ENCODE measurements around the gene ALX3. TPM values are rescaled to one million over a fixed set of nuclear protein-coding genes. Genes with fewer than 3 reads are reported as not detected.

ALX3 gene
- total RNA-seq, 1 donor from 2014 or later: 2.8 TPM

DNA sequence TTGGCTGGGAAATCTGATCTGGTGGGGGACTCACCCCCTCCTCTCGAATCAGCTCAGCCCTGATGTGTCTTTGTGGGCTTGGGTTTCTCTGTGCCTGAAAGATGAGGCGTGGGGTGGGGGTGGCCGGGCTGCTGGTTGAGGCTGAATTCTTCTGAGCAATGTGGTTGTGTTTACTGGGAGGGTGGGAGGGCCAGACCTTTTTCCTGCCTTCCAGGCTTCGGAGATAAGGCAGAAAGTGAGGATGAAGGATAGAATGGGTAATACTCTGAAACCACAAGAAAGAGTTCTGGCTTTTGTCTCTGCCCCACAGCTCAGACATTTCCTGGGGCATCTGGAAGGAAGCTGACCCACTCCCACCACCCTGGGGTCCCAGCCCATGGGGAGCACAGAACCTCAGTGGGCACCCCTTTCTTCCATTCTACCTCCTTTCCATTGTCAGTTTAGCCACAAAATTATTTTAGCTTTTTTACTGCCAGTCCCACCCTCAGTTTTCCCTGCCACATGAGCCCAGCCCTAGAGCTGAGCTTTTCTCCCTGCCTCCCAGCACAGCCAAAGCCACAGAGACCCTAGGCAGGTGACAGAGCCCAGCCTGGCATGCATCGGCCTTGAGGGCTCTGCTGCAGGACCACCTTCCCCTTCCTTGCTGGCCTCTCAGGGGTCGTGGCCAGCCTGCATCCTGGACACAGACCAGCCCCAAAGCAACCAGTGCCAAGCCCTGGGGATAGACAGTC, 11.2 kb downstream of the ALX3 start:
- no peak for DNase-seq (ENCODE audit: low spot score, unreplicated experiment)
- Mint-ChIP-seq H3K27ac (peak overlapping the region; percentile 67), H3K36me3 (ENCODE audit: insufficient read depth) (peaks cover 35% of the 10 kb centered on the region), H3K27me3 (peaks cover 3% of the 10 kb centered on the region), H3K4me3 (ENCODE audit: low read depth) (no peak overlapping the region), H3K4me1 (ENCODE audit: low read depth) (peaks cover 4% of the 10 kb centered on the region), H3K9me3 (ENCODE audit: low read depth) (no peaks in the 10 kb centered on the region)
- TF ChIP-seq, protein P1, sequence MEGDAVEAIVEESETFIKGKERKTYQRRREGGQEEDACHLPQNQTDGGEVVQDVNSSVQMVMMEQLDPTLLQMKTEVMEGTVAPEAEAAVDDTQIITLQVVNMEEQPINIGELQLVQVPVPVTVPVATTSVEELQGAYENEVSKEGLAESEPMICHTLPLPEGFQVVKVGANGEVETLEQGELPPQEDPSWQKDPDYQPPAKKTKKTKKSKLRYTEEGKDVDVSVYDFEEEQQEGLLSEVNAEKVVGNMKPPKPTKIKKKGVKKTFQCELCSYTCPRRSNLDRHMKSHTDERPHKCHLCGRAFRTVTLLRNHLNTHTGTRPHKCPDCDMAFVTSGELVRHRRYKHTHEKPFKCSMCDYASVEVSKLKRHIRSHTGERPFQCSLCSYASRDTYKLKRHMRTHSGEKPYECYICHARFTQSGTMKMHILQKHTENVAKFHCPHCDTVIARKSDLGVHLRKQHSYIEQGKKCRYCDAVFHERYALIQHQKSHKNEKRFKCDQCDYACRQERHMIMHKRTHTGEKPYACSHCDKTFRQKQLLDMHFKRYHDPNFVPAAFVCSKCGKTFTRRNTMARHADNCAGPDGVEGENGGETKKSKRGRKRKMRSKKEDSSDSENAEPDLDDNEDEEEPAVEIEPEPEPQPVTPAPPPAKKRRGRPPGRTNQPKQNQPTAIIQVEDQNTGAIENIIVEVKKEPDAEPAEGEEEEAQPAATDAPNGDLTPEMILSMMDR (IDR thresholded peaks at IDR 0.05; ENCODE audit: unreplicated experiment): no peak

DNA sequence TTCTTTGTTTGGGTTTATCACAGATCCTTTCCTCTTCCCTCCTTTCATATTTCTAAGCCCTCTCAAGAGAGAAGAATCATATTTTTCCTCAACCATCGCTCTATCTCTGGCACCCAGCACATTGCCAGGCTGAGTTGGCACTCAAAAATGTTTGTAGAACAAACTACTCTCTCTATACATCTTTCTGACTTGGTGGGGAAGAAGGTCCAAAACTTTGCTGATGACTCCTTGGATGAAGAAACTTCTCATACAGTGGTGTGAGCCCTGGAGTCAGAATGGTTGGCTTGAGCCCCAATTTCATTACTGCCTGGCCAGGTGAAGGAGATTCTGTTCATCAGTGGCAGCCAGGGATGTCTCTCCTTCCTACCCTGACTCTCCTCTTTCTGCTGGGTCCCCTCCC, 11.9 kb downstream of the ALX3 start:
- Mint-ChIP-seq H3K27ac (no peak overlapping the region), H3K27me3 (no peaks in the 10 kb centered on the region), H3K36me3 (ENCODE audit: insufficient read depth) (peaks cover 40% of the 10 kb centered on the region), H3K4me3 (ENCODE audit: low read depth) (no peak overlapping the region), H3K4me1 (ENCODE audit: low read depth) (peaks cover 4% of the 10 kb centered on the region), H3K9me3 (ENCODE audit: low read depth) (no peaks in the 10 kb centered on the region)
- DNase-seq (ENCODE audit: low spot score, unreplicated experiment): no peak
- TF ChIP-seq, protein P1 (IDR thresholded peaks at IDR 0.05; ENCODE audit: unreplicated experiment): no peak

DNA sequence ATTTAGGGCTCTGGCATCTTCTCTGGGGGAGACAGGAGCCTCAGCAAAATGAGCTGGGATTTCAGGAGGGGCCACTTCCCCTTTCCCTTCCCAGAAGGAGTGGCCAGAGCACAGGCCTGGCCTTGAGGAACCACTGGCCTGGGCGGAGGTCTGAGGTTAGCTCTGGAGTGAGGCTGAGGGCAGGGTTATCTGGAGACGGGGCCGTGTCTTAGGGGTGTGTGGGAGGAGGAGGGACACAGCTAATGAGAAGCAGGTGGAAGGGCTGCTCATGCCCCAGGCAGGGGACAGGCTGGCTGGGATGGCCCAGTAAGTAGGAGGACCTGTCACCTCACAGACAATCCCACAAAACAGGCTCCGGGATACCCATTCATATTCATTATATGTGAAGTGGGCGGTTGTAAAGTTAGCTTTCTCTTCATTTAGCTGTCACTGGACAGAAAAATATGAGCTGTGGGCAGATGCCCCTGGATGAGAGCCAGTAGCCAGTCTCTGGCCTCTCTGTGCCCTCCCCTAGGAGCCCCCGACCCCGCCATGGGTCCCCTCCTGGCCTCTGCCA, 12.4 kb downstream of the ALX3 start:
- peaks cover 4% of the 10 kb centered on the region for H3K4me1 Mint-ChIP-seq (ENCODE audit: low read depth)
- no peak overlapping the region for H3K4me3 Mint-ChIP-seq (ENCODE audit: low read depth)
- no peak overlapping the region for H3K27ac Mint-ChIP-seq
- no peaks in the 10 kb centered on the region for H3K27me3 Mint-ChIP-seq
- TF ChIP-seq, protein P1 (IDR thresholded peaks at IDR 0.05; ENCODE audit: unreplicated experiment): no peak
- DNase-seq (ENCODE audit: low spot score, unreplicated experiment): no peak
- peaks cover 40% of the 10 kb centered on the region for H3K36me3 Mint-ChIP-seq (ENCODE audit: insufficient read depth)
- H3K9me3 Mint-ChIP-seq (ENCODE audit: low read depth): no peaks in the 10 kb centered on the region

DNA sequence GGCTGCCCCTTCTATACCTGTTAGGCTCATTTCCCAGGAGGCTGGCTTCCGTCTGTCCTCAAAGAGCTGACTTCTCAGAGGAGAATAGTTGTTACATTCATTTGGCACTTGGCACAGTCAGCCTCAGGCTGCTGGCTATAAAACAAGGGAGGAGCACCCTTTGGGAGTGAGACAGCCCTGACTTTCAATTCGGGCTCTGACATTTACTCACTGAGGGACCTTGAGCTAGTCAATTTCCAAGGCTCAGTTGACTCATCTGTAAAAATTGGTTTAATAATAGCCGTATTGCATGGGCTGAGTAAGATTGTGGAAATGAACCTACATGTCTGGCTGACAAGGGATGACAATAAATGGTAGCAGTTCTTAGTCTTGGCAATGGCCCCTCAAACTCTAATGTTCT, 13.7 kb downstream of the ALX3 start:
- no peak overlapping the region for H3K4me3 Mint-ChIP-seq (ENCODE audit: low read depth)
- DNase-seq (ENCODE audit: low spot score, unreplicated experiment): no peak
- TF ChIP-seq, protein P1 (IDR thresholded peaks at IDR 0.05; ENCODE audit: unreplicated experiment): no peak
- no peaks in the 10 kb centered on the region for H3K4me1 Mint-ChIP-seq (ENCODE audit: low read depth)
- no peak overlapping the region for H3K27ac Mint-ChIP-seq
- peaks cover 42% of the 10 kb centered on the region for H3K36me3 Mint-ChIP-seq (ENCODE audit: insufficient read depth)
- H3K27me3 Mint-ChIP-seq: no peaks in the 10 kb centered on the region
- H3K9me3 Mint-ChIP-seq (ENCODE audit: low read depth): no peaks in the 10 kb centered on the region

DNA sequence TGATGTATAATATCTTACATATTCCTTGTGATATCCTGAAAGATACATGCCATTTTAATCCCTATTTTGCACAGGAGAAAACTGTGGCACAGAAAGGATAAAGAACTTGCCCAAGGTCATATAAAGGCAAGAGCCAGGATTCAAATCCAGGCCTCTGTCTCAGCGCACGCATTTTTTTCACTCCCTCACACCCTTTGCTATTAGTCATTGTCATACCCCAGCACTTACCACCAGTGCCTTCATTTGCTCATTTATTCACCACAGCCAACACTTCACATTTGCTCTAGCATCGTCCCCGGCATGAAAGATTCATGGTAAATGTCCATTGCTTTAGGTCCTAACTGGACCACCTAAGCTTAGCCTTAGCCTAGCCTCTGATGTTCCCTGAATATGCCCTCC, 14.2 kb downstream of the ALX3 start:
- H3K36me3 Mint-ChIP-seq (ENCODE audit: insufficient read depth): peaks cover 42% of the 10 kb centered on the region
- H3K9me3 Mint-ChIP-seq (ENCODE audit: low read depth): no peaks in the 10 kb centered on the region
- no peak overlapping the region for H3K4me3 Mint-ChIP-seq (ENCODE audit: low read depth)

More for the DNA sequence above, 14.2 kb downstream of the ALX3 start:
- no peak for DNase-seq (ENCODE audit: low spot score, unreplicated experiment)
- H3K4me1 Mint-ChIP-seq (ENCODE audit: low read depth): no peaks in the 10 kb centered on the region
- TF ChIP-seq, protein P1 (IDR thresholded peaks at IDR 0.05; ENCODE audit: unreplicated experiment): no peak
- H3K27ac Mint-ChIP-seq: no peak overlapping the region
- no peaks in the 10 kb centered on the region for H3K27me3 Mint-ChIP-seq
